HG03103 (cell line): ENCODE data around the gene PBX1.

ENCODE experiments used
- ATAC-seq: cut with Tn5 transposase; IDR thresholded peaks from one replicate; pipeline ENCODE4 v1.9.1; 2021; ENCODE audit warnings: low read depth; ENCODE audit not compliant: unreplicated experiment

PBX1 gene

DNA sequence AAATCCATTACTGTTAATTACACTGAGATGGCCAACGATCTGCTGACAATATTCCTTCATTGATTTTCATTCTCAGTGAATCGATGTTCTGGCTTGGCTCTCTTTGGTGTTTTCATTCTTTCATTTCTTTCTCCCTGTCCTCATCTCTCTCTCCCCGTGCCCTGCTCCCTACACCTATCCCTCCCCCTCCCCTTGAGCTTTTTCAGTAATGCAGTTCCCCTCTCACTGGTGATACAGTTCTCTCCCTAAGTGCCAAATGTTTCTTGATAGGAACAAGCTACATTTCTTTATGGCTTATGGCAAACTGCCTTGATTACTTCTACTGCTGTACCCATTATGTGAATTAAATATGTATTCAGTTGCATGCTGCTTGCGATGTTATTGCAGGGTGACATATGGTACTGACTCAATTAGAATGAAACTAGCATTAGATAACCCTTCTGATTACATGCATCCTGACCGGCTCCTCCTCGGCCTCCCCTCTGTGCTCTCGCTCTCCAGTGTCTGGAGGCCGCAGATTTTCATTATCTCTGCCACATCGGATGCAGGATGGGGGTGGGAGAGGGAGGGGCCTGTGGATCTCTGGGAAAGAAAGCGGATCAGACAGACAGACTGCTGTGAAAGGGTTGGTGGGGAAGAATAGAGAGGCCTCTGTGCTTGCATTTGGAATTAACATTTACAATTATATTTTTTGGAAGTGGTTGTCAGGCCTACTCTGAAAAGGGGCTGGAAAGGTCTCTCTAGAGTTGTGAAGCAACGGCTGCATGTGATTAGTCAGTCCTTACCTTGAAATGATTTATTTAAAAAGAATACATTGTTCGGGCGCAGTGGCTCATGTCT is 130.9 kb downstream of the PBX1 start:
- ATAC-seq = no peak

DNA sequence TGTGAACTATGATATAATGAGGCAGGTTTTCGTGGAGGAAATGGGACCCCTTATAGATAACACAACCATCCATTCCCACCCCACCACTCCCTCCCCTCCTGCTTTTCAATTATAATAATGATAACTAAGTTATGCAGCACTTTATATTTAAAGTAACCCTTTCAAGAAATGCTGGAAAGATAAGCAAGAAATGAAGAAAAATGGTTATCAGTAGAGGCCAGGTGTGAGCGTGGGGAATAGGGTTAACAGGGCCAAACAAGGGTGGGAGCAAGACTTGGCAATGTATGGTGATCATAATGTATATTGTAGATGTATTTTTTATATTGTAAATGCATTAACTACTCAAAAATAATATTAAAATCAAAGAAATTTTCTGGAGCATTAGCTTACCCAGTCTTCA is 133.4 kb downstream of the PBX1 start:
- ATAC-seq = no peak

DNA sequence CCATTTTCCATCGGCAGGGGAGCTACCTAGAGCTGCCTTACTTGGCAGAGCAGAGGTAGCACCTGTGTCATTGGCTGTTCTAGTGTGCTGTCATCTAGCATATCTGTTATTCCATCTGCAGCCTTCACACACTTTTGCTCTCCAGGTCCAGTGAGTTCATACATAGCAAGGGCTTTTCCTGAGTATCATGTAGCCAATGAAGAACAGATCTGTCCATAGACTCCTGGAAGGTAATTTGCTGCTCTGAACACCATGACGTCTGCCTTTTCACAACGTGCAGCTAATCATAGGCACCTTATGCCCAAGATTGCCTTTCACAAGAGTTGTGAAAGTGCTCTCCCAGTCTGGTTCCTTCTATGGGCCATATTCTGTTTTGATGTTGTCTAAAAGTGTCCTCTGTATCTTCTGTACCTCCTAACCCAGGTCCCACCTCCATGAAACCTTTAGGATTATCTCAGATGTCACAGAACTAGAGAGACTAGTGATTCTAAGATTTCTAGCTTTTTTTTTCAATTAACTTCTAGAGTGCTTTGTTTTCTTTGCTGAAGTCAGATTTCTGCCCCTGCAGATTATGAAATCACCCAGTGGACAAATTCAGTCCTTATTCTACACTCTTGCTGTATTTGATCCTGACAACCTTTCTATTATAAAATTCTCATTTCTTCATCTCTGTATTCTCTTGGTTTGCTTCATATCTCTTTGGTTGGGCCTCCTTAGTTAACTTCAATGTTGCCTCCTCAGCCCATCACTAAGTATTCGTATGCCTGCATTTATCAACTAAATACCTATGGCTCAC is 134.8 kb downstream of the PBX1 start:
- no peak for ATAC-seq

DNA sequence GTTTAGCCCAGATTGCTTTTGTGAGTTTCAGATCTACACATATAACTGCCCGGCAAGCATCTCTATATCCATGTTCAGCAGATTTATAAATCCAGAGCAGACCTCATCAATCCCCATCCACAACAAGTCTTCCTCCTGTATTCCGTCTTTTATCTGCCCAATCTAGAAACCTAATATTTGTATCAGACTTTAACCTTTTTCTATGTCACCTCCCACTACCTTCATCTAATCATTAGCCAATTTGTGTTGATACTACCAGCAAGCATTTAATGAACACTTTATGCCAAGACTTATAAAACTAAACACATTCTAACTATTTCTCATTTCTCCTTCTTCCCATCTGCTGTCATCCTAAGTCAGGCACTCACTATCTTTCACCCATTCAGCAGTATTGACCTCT is 135.5 kb downstream of the PBX1 start:
- no peak for ATAC-seq

DNA sequence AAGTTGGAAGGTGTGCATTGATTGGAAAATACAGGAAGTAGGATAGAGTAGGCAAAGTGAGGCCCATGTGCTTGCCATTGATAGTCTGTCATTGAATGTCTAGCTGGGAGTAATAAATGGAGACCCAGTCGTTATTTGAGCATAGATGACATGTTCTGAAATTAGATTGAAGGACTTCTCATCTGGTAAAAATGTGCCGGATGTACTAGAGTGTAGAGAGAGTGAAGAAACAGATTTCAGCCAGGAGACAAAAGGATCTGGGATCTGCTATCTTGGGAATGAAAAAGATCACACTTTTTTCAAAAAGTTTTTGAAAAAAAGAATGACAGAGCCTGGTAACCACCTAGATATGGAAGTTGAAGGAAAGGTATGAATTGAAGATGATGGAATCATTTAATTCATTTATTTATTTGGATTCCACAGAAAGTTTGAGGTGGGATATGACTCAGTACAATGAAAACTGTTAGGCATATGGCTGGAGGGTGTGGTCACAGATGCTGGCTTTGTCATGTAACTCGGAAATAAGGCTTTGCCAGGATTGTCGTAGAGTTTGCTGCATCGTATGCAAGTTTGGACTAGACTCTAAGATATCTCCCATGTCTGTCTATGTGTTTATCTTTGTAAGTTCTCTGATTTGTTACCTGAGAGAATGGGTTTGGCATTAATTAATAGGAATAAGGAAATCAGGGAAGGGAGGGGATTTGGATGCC is 137.1 kb downstream of the PBX1 start:
- no peak for ATAC-seq

DNA sequence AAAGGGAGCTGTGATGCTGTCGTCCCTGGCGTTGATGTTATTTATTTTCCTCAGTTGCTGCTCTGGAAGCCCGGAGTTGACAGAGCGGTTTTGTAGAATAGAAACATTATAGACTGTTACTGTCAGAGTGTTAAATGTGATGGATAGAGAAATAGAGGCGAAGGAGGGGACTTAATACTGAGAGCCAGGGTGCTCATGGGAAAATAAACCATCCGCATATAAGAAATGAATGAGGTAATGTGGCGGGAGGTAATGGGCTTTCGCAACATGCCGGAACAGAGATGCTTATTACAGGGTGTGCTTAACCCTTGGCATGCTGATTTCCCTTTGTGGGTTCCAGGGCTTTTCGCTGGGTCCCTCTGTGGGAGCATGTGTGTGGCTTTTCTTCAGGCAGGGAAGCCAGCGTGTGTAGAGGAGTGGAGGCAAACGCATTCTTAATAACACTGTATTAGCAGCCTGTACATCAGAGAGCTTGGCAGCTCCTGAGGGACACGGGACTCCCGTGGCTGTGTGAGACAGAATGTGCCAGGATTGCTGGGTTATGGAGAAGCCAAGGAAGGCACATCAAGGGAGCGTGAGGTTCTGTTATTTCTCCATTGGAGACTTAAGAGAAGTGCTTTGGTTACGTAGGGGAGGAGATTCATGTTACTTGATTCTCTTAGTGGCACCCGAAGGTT is 141.0 kb downstream of the PBX1 start:
- no peak for ATAC-seq

DNA sequence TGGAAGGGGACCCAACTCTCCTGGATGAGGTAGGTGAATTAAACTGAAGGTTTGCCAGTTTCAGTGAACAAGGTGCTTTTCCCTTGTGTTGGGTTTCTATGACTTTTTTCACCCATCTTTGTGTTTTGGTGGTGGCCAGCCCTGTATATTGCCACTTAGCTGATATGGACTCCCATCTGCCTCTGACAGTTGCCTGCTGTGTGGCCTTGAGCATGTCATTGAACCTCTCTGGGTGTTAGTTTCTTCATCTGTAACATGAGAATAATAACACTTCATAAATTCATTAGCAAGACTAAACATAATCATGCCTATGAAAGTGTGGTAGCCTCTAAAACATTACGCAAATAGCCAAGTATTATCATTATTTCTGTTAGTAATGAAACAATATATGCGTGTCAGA is 141.7 kb downstream of the PBX1 start:
- ATAC-seq = no peak

DNA sequence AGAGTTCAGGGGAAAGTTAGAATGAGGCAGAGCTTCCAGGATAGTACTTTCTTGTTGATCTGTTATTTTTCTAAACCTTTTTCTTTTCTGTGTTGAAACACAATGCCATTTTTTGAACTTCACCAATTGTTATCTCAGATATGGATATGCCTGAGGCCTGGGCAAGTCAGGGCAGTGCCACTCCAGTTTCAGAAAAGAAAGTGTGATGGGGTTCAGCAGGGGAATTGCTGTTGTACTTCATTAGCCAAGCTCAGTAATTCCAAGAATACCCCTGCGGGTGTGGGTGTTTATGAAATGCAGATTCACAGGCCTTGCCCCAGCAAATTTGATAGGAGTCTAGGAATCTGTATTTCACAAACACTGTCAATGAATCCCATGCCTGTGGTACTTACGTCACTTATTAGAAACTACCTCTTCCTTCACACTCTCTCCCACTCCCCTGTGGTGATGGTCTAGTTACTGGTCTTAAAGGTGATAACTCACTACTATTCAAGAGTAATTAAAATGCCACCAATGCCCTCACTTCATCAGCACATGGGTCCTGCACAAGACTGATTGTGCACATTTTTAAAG is 142.3 kb downstream of the PBX1 start:
- ATAC-seq = no peak

DNA sequence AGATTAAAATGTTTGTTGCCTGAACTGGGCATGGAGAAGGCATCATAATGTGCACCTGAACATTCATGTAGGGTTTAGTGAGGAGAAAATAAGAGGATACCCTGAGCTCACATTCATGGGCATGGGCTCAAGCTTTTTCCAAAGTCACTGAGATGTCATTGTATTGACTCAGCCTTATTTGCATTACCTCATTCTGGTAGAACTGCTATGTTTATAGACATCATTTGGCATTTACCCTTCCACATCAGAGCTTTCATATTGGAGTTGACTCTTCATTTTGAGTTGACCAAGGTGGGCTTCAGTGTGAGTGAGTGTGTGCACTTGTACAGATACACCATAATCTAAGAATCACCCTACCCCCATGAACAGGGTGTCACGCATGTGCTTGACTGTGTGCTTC is 143.2 kb downstream of the PBX1 start:
- ATAC-seq = no peak

DNA sequence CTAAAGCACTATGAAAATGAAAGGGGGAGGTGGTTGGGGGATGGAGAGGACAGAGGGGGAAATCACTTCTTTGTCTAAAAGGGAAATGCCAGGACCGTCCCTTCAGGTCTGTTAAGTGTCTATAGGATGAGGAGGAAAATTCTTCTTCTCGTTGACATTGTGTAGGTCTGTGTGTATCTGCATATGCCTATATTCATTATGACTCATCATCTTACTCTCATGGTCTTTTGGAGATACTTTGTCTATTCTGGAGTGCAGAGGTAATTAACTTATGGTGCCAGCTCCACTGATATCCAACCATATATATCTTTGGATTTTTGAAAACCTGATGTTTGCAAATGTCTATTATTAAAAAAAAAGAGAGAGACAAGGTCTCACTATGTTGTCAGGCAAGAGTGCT is 143.7 kb downstream of the PBX1 start:
- no peak for ATAC-seq

DNA sequence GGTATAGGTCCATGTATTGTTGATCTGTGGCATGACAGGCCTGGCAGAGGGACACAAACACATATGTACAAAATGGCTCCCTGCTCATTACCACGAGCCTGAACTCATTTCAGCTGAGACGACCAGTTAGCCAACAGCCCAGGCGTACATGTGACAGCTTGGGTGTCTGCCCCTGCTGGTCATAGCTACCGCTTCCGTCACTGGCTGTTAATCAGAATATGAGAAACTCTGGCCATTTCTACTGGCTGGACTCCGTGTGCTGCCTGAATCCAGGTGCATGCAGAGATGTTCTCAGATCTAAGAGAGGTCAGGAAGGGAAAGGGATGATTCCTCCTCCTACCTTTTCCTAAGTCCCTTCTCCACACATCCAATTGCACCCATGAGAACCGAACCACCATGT is 144.5 kb downstream of the PBX1 start:
- ATAC-seq = no peak

DNA sequence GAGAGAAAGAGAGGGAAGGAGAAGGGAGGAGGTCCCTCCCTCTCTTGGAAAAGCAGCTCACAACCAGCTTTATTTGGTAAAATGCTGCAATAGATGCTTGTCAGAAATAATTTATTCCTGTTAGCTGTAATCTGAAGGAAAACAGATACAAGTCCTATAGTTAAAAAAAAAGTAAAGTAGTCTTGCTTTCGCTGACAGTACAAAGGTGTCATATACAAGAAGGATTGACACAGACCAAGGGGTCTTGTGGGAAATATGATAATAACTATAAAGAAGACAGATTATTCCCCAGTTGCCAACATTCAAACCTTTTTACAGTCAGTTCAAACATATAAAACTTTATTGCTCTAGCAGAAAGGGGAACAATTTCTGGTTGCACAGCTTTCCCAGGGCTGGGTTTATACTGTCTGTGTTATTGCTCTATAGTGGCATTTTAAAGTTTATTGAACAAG is 145.0 kb downstream of the PBX1 start:
- ATAC-seq = no peak

DNA sequence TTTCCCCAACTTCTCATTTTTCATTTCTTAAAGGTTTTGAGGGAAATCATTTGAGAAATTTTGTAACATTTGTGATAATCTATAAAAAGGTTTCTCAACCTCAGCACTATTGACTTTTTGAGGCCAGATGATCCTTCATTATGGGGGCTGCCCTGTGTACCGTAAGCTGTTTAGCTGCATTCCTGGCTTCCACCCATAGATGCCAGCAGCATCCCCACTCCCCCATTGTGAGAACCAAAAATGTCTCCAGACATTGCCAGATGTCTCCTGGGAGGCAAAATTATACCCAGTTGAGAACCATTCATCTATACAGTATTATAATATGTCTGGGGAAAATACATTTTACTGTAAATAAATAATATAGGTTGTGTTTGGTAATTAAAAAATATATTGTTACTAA is 146.0 kb downstream of the PBX1 start:
- ATAC-seq = no peak

DNA sequence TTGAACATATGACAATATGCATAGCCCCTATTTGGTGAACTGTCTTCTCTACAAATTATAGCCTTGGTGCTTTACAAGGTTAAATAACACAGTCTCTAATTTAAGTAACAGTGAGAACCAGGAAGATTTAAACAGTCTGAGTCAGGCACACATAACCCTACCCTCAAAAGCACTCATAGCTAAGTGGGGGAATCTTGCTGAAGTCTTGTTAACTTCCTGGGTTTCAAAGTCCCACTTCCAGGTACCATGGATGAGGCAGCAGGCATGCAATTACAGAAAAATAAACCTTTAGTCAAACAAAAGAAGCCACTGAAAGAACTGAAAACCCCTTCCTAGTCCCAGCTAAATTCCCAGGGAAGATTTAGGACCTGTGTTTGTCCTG is 147.6 kb downstream of the PBX1 start:
- ATAC-seq = no peak

DNA sequence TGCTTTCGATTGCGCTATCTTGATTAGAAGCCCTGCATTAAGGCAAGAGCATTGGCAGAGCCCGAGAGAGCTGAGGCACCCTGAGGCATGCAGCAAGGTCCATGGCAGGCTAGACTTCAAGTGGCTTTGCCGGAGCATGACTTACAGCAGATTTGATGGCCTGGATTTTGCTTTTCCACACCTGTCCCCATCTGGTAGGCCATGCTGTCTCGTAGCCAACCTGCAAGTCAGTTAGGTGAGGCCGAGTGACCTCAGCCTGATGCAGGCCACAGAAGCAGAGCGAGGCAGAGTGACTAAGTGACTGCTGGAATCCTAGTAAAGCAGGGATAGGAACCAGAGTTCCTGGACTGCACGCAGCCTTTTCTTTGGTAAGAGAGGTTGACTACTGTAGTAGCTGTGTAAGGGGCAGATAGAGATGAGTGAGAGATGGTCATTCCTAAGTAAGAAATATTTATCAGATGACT is 148.9 kb downstream of the PBX1 start:
- ATAC-seq = no peak

DNA sequence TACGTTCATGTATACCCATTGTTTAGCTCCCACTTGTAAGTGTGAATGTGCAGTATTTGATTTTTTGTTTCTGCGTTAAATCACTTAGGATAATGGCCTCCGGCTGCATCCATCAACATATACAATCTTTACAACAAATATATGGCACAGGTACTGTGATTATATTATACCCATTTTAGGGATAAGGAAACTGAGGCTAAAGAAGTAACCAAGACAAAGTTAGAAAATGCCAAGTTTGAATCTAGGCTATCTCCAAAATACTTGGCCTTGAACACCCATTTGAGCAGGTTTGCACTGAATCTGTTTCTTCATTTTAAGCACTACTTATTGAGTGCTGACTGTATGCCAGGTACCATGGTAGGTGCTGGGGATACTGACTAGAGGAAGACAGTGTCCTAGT is 149.6 kb downstream of the PBX1 start:
- no peak for ATAC-seq

DNA sequence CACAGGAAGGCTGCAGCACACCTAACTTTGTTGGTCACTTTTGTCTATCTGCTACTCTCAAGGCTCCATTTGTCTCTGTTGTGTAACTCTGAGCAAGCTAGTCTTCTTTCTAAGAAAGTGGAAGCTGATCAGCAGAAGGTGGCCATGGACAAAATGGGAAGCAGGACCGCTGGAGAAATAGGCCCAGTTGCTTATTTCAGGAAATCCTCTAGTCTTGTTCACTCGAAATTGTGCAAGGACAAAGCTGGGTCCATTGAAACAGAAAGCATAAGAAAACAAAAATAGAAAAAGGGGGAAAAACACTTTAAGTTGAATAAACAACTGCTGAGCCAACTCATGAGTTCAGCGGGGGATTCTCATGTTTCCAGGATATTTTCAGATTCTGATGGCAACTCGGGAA is 150.1 kb downstream of the PBX1 start:
- ATAC-seq = no peak

DNA sequence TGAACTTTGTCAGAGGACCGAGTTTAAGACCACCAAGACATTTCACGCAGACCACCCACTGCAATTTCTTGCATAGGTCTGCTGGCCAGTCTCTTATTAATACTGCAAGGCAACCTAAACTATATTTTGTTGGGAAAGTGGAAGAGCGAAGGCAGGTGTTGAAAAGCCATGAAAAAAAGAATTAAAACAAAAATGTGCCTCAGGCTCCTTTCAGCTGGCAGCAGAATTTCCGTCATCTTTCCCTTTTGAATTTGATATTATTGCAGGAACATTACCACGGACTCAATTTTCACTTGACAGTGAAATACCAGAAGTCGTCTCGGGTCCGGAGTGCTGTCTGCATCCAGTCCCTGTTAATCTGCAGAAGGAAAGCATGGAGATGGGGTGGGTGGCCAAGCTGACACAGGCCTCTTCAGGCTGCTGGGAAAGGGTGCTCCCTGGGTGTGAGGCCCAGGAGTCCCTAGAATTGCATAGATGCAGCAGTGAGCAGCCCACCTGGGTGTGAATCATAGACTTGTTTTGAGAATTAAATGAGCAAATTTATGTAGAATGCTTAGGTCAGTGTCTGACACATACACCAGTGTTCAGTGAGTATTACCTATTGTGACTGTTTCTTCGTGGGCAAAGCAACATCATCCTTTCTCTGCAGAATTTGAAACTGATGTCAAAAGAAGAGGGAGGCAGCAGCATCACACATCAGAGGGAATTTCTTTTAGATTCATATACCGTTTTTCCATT is 150.7 kb downstream of the PBX1 start:
- no peak for ATAC-seq

DNA sequence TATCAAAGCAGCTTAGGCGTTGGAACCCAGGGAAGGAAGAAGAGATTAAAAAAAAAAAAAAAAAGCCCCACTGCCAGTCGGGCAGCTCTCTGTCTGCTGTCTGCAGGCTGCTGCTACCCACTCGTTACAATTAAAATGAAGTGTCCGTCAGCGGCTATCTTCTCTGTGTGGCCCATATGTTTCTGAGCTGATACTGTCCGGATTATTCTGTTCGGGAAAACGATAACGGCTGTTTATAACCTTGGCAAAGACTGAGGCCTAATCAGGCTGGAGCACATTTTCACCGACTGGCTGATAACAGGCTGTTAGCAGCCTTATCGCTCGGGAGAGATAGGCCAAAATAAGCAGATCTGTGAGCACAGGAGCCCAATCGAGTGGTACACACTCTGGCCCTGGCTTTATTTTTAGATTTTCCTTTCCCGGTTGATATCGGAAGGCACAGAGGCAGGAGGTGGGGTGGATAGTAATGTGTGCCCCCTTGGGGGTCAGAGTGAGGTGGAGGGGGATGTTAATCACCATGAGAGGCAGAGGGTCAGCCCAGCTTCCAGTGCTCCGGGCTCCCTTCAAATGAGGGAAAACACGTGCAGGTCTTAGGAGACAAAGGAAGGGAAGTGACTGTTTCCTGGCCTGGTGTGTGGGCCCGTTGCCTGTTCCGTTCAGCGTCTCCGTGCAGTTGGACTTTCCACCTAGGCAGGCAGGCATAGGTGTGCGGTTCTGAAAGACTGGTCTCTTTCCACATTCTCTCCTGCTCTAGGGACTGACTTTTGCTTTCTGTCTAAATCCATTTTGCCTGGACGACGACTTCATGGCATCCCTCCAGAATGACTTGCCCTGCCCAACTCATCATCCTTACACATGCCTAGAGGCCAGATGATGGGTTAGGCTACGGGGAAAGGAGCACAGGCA is 153.4 kb downstream of the PBX1 start:
- ATAC-seq = no peak
